Erythroblast (primary cell): ENCODE results near the gene SMCO3.
A peak's percentile ranks its signal among the peaks of the same experiment; 100 is the strongest.

Experiments
- DNase-seq, 2 experiments: peaks; one replicate each; lab custom pipeline; 2025; lab: John Stamatoyannopoulos, UW
- GATA1 ChIP-seq: IDR thresholded peaks from 2 replicates; pipeline ENCODE4 v1.6.1; 2011; ENCODE audit warnings: low read depth, mild to moderate bottlenecking, control low read depth, low read length, moderate library complexity
- POLR2A ChIP-seq: IDR thresholded peaks from 2 replicates; pipeline ENCODE4 v1.6.1; 2011; ENCODE audit warnings: mild to moderate bottlenecking, low read length

SMCO3 gene

GRCh38 chr12:14810167-14810952, 3.6 kb downstream of the SMCO3 start:
- TF ChIP-seq POLR2A = no peak
- no peak for TF ChIP-seq GATA1
- DNase-seq = no peak

DNA sequence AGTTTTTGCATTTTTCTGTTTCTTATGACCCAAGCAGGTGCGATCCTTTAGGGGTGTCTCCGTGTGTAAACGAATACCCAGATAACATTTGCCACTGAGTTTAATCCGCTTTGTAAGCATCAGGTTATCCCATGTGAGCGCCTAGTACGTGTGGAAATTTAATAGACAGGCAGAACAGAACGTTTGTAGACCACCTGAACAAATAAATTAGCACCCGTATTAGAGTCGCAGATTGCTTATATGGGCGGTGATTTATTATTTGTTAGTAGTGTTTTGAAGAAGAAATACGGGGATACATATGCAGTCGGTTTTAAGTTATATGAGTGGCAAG, 10.2 kb downstream of the SMCO3 start:
- TF ChIP-seq GATA1 = no peak
- peak; percentile 78 for TF ChIP-seq POLR2A
- DNase-seq = no peak

- DNase-seq = peak; percentile 96 to 97
- TF ChIP-seq GATA1 (no peak), POLR2A (peak; percentile 98)
Measured at GRCh38 chr12:14803011-14803829, 10.8 kb downstream of the SMCO3 start, which contains the start of the genes C12orf60 and WBP11. Gene C12orf60 (plus strand): TSS chr12:14803670. CDS start chr12:14822936, 19,266 bp downstream. Gene WBP11 (minus strand): TSS chr12:14803478. CDS start chr12:14801383, 2,095 bp downstream.

GRCh38 chr12:14802721-14803010, 11.3 kb downstream of the SMCO3 start:
- TF ChIP-seq POLR2A = no peak
- no peak for TF ChIP-seq GATA1
- DNase-seq = no peak

DNA sequence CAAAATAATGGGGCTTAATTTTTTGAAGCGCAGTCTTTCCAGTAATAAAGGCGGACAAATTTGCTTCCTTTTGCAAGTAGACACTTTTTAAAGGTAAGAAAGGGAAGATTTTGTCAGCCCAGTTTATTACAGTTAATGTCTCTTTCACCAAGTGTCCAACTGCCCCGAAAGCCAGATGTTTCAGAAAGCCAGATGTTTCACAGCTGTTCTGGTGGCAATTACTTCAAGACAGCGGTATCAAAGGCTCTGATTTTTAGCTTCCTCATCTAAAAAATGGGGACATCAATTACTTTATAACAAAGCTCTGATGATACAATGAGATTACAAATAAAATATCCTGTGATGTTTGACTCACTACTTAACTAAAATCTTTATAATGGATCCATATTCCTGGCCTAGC, 11.7 kb downstream of the SMCO3 start:
- TF ChIP-seq GATA1 (no peak), POLR2A (no peak)
- DNase-seq = peak in 1 of 2 experiments; percentile 40

GRCh38 chr12:14795028-14795448, 18.9 kb downstream of the SMCO3 start:
- DNase-seq = no peak
- TF ChIP-seq GATA1 (no peak), POLR2A (no peak)

DNA sequence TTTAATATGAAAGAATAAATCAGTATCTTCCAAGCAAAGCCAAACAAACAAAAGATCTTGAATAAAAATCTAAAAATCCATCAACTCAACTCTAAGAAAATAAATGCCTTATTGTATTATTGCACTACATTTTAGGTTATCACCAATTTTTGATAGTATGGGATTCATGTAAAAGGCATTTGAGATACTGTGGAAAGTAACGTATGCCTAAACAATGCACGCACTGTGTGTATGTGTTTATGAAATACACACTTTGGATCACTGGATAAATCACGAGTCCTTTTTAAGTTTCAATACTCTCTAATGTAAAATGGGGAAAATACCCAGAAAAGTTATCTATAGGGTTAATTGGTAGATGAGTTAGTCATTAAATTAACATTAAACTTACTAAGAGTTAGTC, 28.4 kb downstream of the SMCO3 start:
- TF ChIP-seq POLR2A (no peak), GATA1 (no peak)
- DNase-seq = no peak

- TF ChIP-seq GATA1 (no peak), POLR2A (no peak)
- DNase-seq = no peak
Measured at GRCh38 chr12:14784471-14784870, 29.5 kb downstream of the SMCO3 start.

GRCh38 chr12:14782756-14783155, 31.2 kb downstream of the SMCO3 start:
- no peak for TF ChIP-seq GATA1
- TF ChIP-seq POLR2A = no peak
- no peak for DNase-seq

DNA sequence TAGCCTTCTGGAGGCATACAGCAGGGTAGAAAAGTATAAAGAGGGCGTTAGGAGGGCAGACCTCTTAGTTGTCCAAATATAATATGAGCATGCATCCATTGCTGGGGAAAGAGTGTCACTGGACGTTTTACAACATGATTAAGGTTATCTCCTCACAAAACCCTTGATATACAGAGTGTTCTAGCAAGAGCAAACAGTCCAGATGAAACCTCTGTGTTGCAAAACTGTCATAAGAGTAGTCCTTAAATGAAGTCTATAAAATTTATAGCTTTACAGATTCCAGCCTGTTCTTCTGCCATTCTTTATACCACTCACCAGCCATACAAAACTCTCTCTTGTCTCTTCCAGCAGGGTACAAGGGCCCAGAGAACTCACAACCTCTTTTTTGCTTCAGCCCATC, 32.4 kb downstream of the SMCO3 start:
- no peak for TF ChIP-seq GATA1
- no peak for TF ChIP-seq POLR2A
- no peak for DNase-seq

DNA sequence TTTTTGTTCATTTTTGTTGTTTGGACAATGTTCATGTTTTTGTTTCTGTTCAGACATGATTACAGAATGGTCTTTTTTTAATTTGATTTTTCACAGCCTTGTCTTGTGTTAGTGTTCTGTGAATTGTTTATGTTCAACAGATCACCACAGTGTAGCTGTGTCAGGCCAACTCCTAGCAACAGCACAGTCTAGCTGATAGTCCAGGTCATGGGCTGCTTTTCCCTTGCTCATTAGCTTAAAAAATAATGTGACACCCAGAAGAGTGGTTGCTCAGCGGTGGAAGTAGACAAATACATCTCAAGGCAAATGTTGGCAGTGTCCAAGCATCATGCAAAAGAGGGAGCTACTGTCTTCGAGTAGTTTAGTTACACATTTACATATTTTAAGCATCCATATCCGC, 33.1 kb downstream of the SMCO3 start:
- TF ChIP-seq POLR2A (no peak), GATA1 (no peak)
- DNase-seq = no peak

- peak in 1 of 2 experiments; percentile 5 for DNase-seq
- TF ChIP-seq GATA1 (no peak), POLR2A (no peak)
Measured at GRCh38 chr12:14779834-14780233, 34.1 kb downstream of the SMCO3 start.

- TF ChIP-seq POLR2A (no peak), GATA1 (no peak)
Measured at GRCh38 chr12:14777271-14777670, 36.7 kb downstream of the SMCO3 start.

More at GRCh38 chr12:14777271-14777670, 36.7 kb downstream of the SMCO3 start:
- DNase-seq = peak in 1 of 2 experiments; percentile 4
